ENCODE measurements around the gene CYP2R1. TPM values are rescaled to one million over a fixed set of nuclear protein-coding genes. Genes with fewer than 3 reads are reported as not detected.

The CYP2R1 gene
- total and polyA plus RNA-seq, 2 of the 8 experiments (the other 6 are each of a cell fraction or from before 2014, with no cell fraction given), result 8.3 to 12.9 TPM

- TF ChIP-seq NRF1 (IDR thresholded peaks at IDR 0.05; ENCODE audit: low read depth, low read length), result no peak
These were observed 32.3 kb upstream of the CYP2R1 start (continued) for GRCh38 chr11:14924318-14924717.
